HTERT RPE-1 (cell line): ENCODE measurements around the gene DMPK.
"Not testable (repeated sequence)": the region's sequence is repeated elsewhere in the genome, so short reads cannot be mapped to it uniquely, and the experiment has no call there.

Experiments
- in situ Hi-C: fragments of 300-500 bp; cut with MboI; formaldehyde crosslinking; loops from 4 replicates; pipeline ENCODE4 v1.14.3; 2020; ENCODE audit warnings: low sequenced_read_pairs

The DMPK gene

DNA sequence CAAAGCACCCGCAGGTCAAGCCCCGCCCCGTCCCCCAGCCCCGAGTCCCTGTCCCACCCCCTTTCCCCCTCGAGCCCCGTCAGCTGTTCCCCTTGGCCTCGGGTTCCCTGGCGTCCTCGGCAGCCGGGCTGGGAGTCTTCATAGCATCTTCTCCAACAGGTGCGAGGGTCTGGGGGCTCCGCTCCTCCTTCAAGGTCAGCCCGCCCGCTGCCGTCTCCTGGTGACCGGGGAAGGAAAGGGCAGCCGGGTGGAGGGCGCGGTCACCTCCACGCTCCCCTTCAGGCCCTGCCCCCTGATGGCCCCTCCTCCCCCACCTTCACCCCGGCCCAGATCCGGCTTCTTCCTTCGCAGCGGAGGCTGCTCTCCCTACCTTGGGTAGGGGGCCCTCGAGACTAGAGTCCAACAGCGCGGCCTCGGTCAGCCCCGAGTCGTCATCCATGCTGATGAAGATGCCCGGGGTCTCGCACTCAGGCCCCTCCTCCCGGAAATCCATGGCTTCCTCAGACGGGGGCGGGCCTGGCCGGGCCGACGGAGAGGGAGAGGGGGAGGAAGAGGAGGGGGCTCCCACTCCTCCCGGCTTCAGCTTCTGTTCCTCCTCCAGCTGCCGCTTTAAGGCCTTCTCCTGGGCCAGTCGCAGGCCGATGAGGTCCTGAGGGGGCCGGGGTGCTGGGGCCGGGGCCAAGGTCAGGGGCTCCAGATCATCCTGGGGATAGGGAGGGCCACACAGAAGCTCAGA lies 33.4 kb upstream of the DMPK start:
- in situ Hi-C loops = no loop called here

- in situ Hi-C loops = no loop called here
Measured at GRCh38 chr19:45814851-45815480, 32.7 kb upstream of the DMPK start, which contains the start of gene RSPH6A. Gene RSPH6A (minus strand): TSS chr19:45815308. CDS start chr19:45815176, 132 bp downstream.

GRCh38 chr19:45814166-45814780 lies 32.0 kb upstream of the DMPK start:
- in situ Hi-C loops = no loop called here

- in situ Hi-C loops = no loop called here
Measured at GRCh38 chr19:45812297-45812696, 30.0 kb upstream of the DMPK start.

DNA sequence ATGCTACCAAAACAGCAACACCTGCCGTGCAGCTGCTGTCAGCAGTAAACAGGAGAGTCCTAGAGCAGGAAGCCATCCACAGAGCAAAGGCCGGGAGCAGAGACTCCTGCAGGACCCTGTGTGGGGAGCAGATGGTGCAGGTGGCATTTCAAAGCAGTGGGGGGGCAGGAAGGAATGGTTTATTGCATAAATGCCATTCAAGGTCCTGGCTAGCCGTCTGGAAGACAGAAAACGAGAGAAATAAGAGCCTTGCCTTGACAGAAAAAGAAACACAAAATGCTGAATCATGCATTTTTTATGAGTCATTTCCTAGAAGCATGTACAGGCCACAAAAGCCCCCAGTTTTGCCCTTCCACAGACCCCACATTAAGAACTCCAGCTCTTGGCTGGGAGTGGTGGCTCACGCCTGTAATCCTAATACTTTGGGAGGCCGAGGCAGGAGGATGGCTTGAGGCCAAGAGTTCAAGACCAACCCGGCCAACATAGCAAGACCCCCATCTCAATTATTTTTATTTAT lies 27.4 kb upstream of the DMPK start:
- in situ Hi-C loops = no loop called here

- in situ Hi-C loops = no loop called here
Measured at GRCh38 chr19:45805719-45806118, 23.4 kb upstream of the DMPK start.

- in situ Hi-C loops = no loop called here
Measured at GRCh38 chr19:45804959-45805230, 22.6 kb upstream of the DMPK start.

DNA sequence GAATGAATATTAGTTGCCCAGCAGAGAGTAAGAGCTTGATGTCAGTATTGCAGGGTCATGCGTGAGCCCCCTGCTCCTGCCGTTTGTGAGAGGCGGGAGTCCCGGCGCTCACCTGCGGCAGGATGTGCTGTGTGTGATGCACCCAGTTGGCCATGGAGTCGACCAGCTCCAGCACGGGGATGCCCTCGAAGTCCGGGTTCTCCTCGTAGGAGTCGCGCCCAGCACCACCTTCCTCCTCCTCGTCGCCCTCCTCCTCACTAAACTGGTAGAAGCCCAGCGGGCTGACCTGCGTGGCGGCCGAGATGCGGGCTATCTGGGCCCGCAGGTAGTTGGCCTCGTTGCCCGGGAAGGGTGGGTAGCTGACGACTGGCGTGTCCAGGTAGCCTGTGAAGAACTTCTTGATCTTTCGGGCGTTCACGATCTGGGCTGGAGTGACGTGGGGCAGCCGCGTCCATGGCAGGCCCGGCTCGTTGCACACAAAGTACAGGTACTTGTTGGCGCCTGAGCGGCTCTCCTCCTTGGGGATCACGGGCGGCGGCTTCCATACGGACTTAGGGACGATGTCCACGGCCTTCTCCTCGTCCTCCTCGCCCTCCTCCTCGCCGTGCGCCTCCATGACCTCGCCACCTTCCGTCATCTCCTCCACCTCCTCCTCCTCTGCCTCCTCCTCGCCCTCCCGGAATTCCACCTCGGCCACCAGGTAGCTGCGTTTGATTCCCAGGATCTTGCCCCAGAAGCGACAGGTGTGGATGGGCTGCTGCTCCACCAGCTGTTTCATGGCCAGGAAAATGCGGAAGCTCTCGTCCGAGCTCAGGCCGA lies 22.1 kb upstream of the DMPK start:
- in situ Hi-C loops = no loop called here

GRCh38 chr19:45801603-45802175 lies 19.4 kb upstream of the DMPK start:
- in situ Hi-C loops = no loop called here

DNA sequence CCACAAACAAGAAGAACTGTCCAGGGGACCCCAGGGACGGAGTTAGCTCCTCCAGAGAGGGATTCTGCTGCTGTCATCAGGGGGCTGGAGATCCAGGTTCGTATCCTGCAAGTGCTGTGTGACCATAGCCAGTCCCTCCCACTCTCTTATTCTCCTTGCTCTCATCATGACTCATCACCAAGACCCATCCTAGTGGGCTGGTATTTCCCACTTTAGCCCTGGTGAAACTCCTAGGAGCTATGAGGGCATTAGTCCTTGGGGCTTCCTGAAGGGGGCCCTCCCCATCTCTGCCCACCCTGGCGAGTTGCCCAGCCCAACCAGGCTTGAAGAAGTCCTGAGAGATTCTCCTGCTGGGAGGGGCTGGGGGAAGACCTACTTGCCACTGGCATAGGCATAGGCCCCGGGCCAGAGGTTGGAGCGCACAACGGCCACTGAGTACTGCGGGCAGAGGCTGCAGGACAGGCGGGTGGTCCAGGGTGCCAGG lies 17.8 kb upstream of the DMPK start:
- in situ Hi-C loops = no loop called here

GRCh38 chr19:45799541-45799940 lies 17.3 kb upstream of the DMPK start:
- in situ Hi-C loops = not testable (repeated sequence)

- in situ Hi-C loops = no loop called here
Measured at GRCh38 chr19:45798995-45799517, 16.8 kb upstream of the DMPK start.

DNA sequence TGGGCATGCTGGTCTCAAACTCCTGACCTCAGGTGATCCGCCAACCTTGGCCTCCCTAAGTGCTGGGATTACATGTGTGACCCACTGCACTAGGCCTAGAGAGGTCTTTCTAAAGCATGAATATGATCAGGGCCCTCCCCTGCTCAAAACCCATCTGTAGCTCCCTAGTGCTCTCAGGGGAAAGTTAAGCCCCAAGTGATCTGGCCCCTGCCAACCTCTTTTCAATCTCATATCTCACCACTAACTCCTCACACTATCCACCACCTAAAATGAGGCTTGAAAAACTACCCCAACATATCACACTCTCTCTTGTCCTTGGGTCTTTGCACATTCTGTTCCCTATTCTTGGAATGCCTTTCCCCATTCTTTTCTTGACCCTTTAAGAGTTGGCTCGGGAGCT lies 12.3 kb upstream of the DMPK start:
- in situ Hi-C loops = no loop called here

- in situ Hi-C loops = no loop called here
Measured at GRCh38 chr19:45793876-45794275, 11.6 kb upstream of the DMPK start.

DNA sequence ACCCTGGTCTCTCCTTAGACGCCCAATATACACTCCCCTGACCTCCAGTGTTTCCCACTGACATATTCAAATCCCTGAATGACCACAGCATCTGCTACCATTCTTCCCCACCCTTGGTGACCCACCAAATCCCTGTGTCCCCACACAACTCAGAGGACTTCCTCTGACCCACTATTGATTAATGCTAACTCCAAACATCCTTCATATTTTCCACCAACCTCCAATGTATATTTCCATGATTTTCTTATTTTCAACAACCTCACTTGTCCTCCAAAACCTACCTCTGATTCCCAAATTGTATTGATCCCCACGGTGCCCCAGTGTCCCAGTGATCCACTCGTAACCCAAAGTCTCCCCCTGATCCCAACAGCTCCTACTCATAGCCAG lies 10.9 kb upstream of the DMPK start:
- in situ Hi-C loops = no loop called here

DNA sequence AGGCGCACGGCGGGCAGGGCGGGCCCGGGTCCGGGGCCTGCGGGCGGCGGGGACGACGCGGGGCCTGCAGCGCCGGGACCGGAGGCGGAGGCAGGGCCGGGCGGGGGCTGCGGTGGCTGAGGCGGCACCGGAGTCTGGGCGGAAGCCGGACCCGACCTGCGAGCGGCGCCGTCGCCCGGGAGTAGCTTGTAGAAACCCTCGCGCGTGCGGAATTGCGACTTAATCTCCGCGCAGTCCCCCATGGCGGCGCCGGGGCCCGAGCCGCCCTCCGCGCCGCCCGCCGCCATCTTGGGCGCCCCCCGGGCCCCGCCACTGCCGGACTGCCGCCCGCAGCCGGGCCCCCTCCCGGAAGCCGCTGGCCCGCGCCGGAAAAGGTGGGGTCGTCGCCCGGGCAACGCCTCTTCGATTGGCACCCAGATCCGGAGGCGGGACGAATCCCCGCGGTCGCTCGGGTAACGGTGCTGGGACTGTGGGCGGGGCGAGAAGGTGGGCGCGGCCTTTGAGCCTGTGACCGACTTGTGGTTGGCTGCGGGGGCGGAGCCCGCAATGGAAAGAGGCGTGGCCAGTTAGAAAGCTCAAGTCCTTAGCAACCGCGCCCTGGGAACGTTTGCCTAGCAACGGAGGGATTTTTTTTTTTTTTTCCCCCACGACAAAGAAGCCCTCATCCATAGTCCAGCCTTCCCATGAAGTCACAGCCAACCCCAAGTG lies 10.3 kb upstream of the DMPK start, which contains the start of gene DMWD:
Gene DMWD, minus strand, starts transcription at position 376 of the 708 bp plus-strand sequence. Its CDS starts 89 bp downstream, at position 287.
- in situ Hi-C loops = no loop called here

- in situ Hi-C loops = no loop called here
Measured at GRCh38 chr19:45791744-45792469, 9.6 kb upstream of the DMPK start.

DNA sequence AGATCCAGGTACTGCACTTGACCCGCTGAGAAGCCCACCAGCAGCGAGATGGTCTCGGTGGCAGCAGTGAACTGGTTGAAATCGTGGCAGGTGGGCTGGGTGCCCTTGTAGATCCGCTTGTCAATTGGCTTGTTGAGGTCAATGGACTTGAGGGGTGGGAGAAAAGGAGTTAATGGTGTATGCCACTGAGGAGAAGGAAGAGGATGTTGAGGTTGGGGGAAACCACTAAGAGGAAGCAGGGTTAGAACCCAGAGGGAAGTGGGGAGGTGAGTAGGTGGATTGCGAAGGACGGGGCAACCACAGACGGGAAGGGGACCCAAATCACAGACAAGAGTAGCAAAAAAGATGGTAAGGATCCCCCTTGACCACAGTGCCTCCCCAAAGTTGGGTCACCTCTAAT lies 8.7 kb upstream of the DMPK start:
- in situ Hi-C loops = no loop called here
